Ascending aorta (tissue), 2 donors: ENCODE data around the gene ATP7A. TPM values are rescaled to one million over a fixed set of nuclear protein-coding genes. Genes with fewer than 3 reads are reported as not detected.
"Not testable (repeated sequence)": the region's sequence is repeated elsewhere in the genome, so short reads cannot be mapped to it uniquely, and the experiment has no call there.

Experiments used
- DNase-seq, 2 donors: peaks; one replicate each; pipeline ENCODE4 v3.0.0-alpha.2; 2019; ENCODE audit warnings: low spot score in 2 of 2
- H3K27ac ChIP-seq, 2 donors: fragments of 200-600 bp; sonication (generic); one replicate each; pipeline ENCODE4 v1.5.1; 2016 to 2017; ENCODE audit warnings: mild to moderate bottlenecking in 1 of 2
- H3K27me3 ChIP-seq: fragments of 200-600 bp; sonication (generic); one replicate; pipeline ENCODE4 v1.5.1; 2017
- H3K36me3 ChIP-seq, 2 donors: fragments of 200-600 bp; sonication (generic); one replicate each; pipeline ENCODE4 v1.5.1; 2016
- H3K4me1 ChIP-seq, 2 donors: fragments of 200-600 bp; sonication (generic); one replicate each; pipeline ENCODE4 v1.5.1; 2016 to 2017; ENCODE audit warnings: mild to moderate bottlenecking in 1 of 2
- H3K4me3 ChIP-seq, 2 donors: fragments of 200-600 bp; sonication (generic); one replicate each; pipeline ENCODE4 v1.5.1; 2016 to 2017; ENCODE audit warnings: mild to moderate bottlenecking in 1 of 2
- H3K9me3 ChIP-seq, 2 donors: fragments of 200-600 bp; sonication (generic); one replicate each; pipeline ENCODE4 v1.5.1; 2016
- intact Hi-C: fragments of 100-400 bp; cut with DNase I; formaldehyde crosslinking; loops from one replicate; pipeline ENCODE4 v1.15.1; 2023
- total RNA-seq: library from RNA; depleted of rRNA; stranded (reverse); fragments of >200 nt; gene quantifications from one replicate; pipeline ENCODE4 v1.1.0, GENCODE V29; 2016
- TF ChIP-seq, protein P1 (sequence below), 3 experiments: fragments of 200-600 bp in 2 of 3; fragments of 450-650 bp in 1 of 3; sonication (generic) in 2 of 3; IDR thresholded peaks; one replicate each; pipeline ENCODE4 v1.5.1; 2016 to 2019; ENCODE audit warnings: antibody characterized with exemption in 3 of 3, mild to moderate bottlenecking in 1 of 3, moderate library complexity in 1 of 3

The ATP7A gene
- total RNA-seq, 1 donor from 2014 or later = 7.5 TPM

DNA sequence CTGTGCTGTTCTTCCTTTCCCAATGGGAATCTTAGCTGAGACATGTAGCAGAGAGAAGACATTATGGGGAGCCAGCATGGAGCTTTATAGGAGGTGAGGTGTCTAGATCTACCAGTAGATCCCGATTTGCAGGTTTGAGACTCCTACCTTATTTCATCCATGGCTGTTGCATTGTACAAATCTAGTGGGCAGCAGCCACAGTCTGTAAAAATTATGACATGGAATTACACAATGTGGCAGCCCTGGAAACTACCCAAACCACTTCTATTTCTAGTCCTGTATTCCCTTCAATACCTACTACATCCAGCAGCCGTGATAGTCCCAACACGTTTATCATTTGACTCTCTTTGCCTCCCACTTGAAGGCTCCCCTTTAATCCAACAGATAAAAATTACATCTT lies 8.1 kb downstream of the ATP7A start:
- Histone ChIP-seq H3K4me3 (no peak overlapping the region), H3K4me1 (no peaks in the 10 kb centered on the region), H3K9me3 (no peaks in the 10 kb centered on the region), H3K27ac (no peak overlapping the region), H3K27me3 (no peaks in the 10 kb centered on the region), H3K36me3 (no peaks in the 10 kb centered on the region)
- TF ChIP-seq, protein P1, sequence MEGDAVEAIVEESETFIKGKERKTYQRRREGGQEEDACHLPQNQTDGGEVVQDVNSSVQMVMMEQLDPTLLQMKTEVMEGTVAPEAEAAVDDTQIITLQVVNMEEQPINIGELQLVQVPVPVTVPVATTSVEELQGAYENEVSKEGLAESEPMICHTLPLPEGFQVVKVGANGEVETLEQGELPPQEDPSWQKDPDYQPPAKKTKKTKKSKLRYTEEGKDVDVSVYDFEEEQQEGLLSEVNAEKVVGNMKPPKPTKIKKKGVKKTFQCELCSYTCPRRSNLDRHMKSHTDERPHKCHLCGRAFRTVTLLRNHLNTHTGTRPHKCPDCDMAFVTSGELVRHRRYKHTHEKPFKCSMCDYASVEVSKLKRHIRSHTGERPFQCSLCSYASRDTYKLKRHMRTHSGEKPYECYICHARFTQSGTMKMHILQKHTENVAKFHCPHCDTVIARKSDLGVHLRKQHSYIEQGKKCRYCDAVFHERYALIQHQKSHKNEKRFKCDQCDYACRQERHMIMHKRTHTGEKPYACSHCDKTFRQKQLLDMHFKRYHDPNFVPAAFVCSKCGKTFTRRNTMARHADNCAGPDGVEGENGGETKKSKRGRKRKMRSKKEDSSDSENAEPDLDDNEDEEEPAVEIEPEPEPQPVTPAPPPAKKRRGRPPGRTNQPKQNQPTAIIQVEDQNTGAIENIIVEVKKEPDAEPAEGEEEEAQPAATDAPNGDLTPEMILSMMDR (IDR thresholded peaks at IDR 0.05) = no peak
- intact Hi-C loops = no loop called here
- DNase-seq = no peak

DNA sequence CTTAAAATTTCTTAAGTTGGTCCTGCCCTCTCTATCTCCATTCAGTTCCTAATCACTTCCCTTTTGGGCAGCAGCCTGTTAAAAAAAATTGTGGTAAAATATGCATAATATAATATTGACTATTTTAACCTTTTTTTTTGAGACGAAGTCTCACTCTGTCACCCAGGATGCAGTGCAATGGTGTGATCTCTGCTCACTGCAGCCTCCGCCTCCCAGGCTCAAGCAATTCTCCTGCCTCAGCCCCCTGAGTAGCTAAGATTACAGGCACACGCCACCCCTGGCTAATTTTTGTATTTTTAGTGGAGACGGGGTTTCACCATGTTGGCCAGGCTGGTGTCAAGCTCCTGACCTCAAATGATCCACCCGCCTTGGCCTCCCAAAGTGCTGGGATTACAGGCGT lies 8.9 kb downstream of the ATP7A start:
- intact Hi-C loops, H3K27me3 ChIP-seq, H3K9me3 ChIP-seq, H3K27ac ChIP-seq, H3K4me3 ChIP-seq, DNase-seq, H3K36me3 ChIP-seq, H3K4me1 ChIP-seq: not testable (repeated sequence)

DNA sequence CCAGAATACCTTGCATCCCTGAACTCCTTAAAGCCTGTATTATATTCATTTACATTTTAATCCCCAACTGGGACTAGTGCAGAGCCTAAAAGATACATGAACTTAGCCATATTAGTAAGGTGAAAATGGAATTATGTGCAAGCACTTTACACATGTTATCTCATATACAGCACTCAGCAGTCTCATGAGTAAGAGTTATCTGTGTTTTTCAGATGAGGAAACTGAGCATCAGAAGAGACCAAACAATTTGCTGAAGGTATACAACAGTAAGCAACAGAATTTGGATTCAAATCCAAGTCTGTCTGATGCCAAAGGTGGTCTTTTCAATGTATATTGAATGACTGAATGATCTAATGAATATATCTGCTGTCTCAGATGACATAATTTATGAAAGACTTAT lies 12.3 kb downstream of the ATP7A start:
- TF ChIP-seq, protein P1 (IDR thresholded peaks at IDR 0.05) = no peak

DNA sequence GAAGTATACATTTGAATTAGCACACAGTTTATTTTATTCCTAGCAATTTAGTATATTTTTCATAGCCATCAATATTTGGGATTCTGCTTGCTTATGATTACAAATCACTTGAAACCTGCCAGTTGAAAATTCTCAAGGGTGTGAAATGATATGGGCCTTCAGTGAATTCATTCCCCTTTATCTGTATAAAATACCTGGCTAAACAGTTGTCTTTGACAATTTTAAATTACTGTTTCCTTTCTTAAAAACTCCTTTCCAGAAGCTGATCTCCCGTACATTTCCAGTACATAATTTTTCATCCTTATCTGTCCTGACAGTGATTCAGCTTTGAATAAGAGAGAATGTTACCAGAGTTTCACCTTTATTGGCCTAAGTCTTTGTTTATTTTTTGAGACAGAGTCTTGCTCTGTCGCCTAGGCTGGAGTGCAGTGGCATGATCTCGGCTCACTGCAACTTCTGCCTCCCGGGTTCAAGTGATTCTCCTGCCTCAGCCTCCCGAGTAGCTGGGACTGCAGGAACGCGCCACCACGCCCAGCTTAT lies 13.9 kb downstream of the ATP7A start:
- TF ChIP-seq, protein P1 (IDR thresholded peaks at IDR 0.05) = no peak
- no peak for DNase-seq
- Histone ChIP-seq H3K27me3 (no peaks in the 10 kb centered on the region), H3K27ac (no peak overlapping the region), H3K4me3 (no peak overlapping the region), H3K9me3 (no peaks in the 10 kb centered on the region), H3K36me3 (no peaks in the 10 kb centered on the region), H3K4me1 (no peaks in the 10 kb centered on the region)
- intact Hi-C loops = no loop called here

More for the DNA sequence above, 12.3 kb downstream of the ATP7A start:
- Histone ChIP-seq H3K27me3 (no peaks in the 10 kb centered on the region), H3K4me3 (no peak overlapping the region), H3K4me1 (no peaks in the 10 kb centered on the region), H3K9me3 (no peaks in the 10 kb centered on the region), H3K36me3 (no peaks in the 10 kb centered on the region), H3K27ac (no peak overlapping the region)
- intact Hi-C loops = no loop called here
- no peak for DNase-seq

DNA sequence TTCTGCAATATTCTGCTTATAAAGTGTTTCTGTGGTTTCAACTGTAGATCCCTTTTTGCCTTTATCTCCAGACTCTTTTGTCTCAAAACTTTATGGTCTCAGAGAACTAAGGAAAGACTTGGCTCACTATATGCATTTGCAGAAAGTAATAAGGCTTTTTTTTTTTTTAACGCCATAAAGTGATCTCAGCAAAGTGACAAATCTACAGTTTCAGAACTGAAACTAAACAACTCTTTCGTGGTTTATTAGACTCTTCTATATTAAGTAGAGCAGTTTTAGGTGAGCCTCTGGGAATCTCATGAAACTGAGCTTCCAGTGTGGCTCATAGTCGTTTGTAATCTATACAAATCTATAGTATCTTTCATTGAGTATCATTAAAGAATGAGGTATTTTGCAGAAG lies 15.3 kb downstream of the ATP7A start:
- no peak overlapping the region for H3K27ac ChIP-seq
- H3K4me3 ChIP-seq = no peak overlapping the region
- no peak for DNase-seq
- H3K27me3 ChIP-seq = no peaks in the 10 kb centered on the region
- TF ChIP-seq, protein P1 (IDR thresholded peaks at IDR 0.05) = no peak
- no peaks in the 10 kb centered on the region for H3K9me3 ChIP-seq
- no peaks in the 10 kb centered on the region for H3K4me1 ChIP-seq
- intact Hi-C loops = no loop called here
- H3K36me3 ChIP-seq = no peaks in the 10 kb centered on the region

DNA sequence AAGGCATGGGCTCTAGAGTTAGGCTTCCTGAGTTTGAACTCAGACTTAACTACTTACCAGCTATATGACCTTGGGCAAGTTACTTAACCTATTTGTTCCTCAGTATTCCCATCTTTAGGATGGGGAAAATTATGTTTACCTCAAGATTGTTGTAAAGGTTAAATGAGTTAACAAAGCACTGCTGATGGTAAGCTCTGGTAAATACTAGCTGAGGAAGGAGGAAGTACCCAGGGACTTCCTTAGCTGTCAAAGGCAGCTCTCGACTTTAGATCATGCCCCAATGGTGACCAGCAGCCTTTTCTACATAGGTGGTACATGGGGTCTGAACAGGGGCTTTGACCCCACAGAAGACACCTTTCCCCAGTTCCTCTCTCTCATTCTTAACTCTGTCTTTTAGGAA lies 20.1 kb downstream of the ATP7A start:
- no peak for DNase-seq
- Histone ChIP-seq H3K4me3 (no peak overlapping the region), H3K36me3 (no peaks in the 10 kb centered on the region), H3K9me3 (no peaks in the 10 kb centered on the region), H3K4me1 (no peaks in the 10 kb centered on the region), H3K27ac (no peak overlapping the region), H3K27me3 (no peaks in the 10 kb centered on the region)
- intact Hi-C loops = no loop called here
- TF ChIP-seq, protein P1 (IDR thresholded peaks at IDR 0.05) = no peak
